ENCODE measurements around the gene MBLAC1. TPM values are rescaled to one million over a fixed set of nuclear protein-coding genes. Genes with fewer than 3 reads are reported as not detected.

Gene MBLAC1
- total and polyA plus RNA-seq, 8 donors = 1.1 to 3.7 (median 1.9) TPM

- DNase-seq (no peak), ATAC-seq (no peak), FAIRE-seq (no peak)
- TF ChIP-seq CTCF (IDR thresholded peaks at IDR 0.05) = no peak
- H3K9me3 ChIP-seq = no peaks in the 10 kb centered on the region
- intact Hi-C loops (cut with DNase I) = no loop called here
- peaks cover 0 to 8% (median 2%) of the 10 kb centered on the region in 3 donors for H3K4me1 ChIP-seq
- no peak overlapping the region for H3K27ac ChIP-seq
- WGBS, 2 donors = 51 to 53% methylated on average over 1 of the region's 1 CpG
- H3K36me3 ChIP-seq = no peaks in the 10 kb centered on the region
- no peaks in the 10 kb centered on the region for H3K27me3 ChIP-seq
- no peak overlapping the region for H3K4me3 ChIP-seq
These were observed 6.1 kb upstream of the MBLAC1 start for GRCh38 chr7:100120733-100121036.

DNA sequence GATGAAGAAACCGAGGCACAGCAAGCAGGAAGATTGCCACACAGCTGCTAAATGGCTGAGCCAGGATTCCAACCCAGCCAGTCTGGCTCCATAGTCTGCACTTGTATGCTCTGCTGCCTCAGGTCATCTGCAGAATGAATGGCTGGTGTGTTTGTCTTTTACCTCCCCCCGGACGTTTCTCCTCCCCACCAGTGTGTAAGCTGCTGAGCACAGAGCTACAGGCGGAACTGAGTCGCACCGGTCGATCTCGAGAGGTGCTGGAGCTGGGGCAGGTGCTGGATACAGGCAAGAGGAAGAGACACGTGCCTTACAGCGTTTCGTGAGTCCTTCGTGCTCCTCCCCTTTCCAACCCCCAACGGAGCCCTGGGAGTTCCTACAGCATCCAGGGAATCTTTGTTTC is 4.7 kb upstream of the MBLAC1 start:
- intact Hi-C loops (cut with DNase I) = no loop called here
- FAIRE-seq = no peak
- no peak for DNase-seq

GRCh38 chr7:100122568-100122967 is 4.2 kb upstream of the MBLAC1 start:
- WGBS, 2 donors = 95 to 100% methylated on average over 1 of the region's 1 CpG
- peaks cover 0 to 11% (median 8%) of the 10 kb centered on the region in 3 donors for H3K4me1 ChIP-seq
- H3K27ac ChIP-seq = no peak overlapping the region
- intact Hi-C loops (cut with DNase I) = no loop called here
- no peak for ATAC-seq
- no peaks in the 10 kb centered on the region for H3K36me3 ChIP-seq
- H3K27me3 ChIP-seq = no peaks in the 10 kb centered on the region
- no peak overlapping the region for H3K4me3 ChIP-seq
- FAIRE-seq = no peak
- H3K9me3 ChIP-seq = no peaks in the 10 kb centered on the region
- DNase-seq = no peak
- no peak for TF ChIP-seq CTCF (IDR thresholded peaks at IDR 0.05)

More for the DNA sequence above, 4.7 kb upstream of the MBLAC1 start:
- Histone ChIP-seq H3K4me3 (no peak overlapping the region), H3K4me1 (peaks cover 0 to 11% (median 8%) of the 10 kb centered on the region in 3 donors), H3K9me3 (no peaks in the 10 kb centered on the region), H3K27me3 (no peaks in the 10 kb centered on the region), H3K27ac (no peak overlapping the region), H3K36me3 (no peaks in the 10 kb centered on the region)
- TF ChIP-seq CTCF (IDR thresholded peaks at IDR 0.05) = no peak
- 54 to 57% methylated on average over 13 of the region's 13 CpGs for WGBS, 2 donors
- ATAC-seq = no peak

GRCh38 chr7:100124301-100125230 is 2.2 kb upstream of the MBLAC1 start:
- no peak for FAIRE-seq
- no peak for ATAC-seq
- no peak for DNase-seq

More at GRCh38 chr7:100124301-100125230, 2.2 kb upstream of the MBLAC1 start:
- WGBS, 2 donors = 81 to 87% methylated on average over 4 of the region's 4 CpGs
- no peaks in the 10 kb centered on the region for H3K36me3 ChIP-seq
- intact Hi-C loops (cut with DNase I) = no loop called here
- H3K27me3 ChIP-seq = no peaks in the 10 kb centered on the region
- no peaks in the 10 kb centered on the region for H3K9me3 ChIP-seq
- TF ChIP-seq CTCF (IDR thresholded peaks at IDR 0.05) = no peak
- peaks cover 0 to 17% (median 8%) of the 10 kb centered on the region in 3 donors for H3K4me1 ChIP-seq
- no peak overlapping the region for H3K4me3 ChIP-seq
- H3K27ac ChIP-seq = no peak overlapping the region
